Measurements from ENCODE around the gene TARDBP. TPM values are rescaled to one million over a fixed set of nuclear protein-coding genes. Genes with fewer than 3 reads are reported as not detected.

The TARDBP gene
- total and polyA plus RNA-seq, 2 donors from 2014 or later, result 103 to 140 TPM

DNA sequence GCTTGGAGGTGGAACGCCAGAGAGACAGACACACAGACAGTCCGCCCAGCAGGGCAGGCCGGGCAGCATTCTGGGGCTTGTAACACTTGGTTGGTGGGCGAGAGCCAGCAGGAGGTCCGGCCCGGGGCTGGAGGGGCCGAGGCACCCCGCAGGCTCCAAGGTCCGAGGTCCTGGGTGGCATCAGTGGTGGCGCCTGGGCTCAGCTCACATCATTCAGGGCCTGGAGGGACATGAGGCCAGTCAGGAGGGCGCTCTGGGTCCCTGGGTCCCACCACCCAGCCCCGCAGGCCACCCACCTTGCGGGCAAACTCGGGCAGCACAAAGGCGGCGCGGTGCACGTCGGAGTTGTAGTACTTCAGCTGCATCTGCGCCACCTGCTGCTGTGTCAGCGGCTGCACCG is 42.2 kb downstream of the TARDBP start:
- Histone ChIP-seq H3K36me3 (ENCODE audit: control insufficient read depth in 2 of 3, insufficient read depth in 3 of 3, low read length in 3 of 3) (peaks cover 0 to 4% (median 0%) of the 10 kb centered on the region in 3 donors), H3K4me1 (ENCODE audit: control insufficient read depth in 2 of 3, insufficient read depth in 2 of 3, low read depth in 1 of 3, low read length in 3 of 3) (peaks cover 0 to 7% (median 0%) of the 10 kb centered on the region in 3 donors), H3K9ac (ENCODE audit: low read length in 3 of 3) (no peak overlapping the region), H3K27ac (ENCODE audit: low read depth in 2 of 2, low read length in 2 of 2) (no peak overlapping the region), H3K4me3 (ENCODE audit: low read length in 3 of 3) (no peak overlapping the region), H3K9me3 (ENCODE audit: control insufficient read depth in 2 of 3, insufficient read depth in 1 of 3, low read length in 3 of 3) (no peaks in the 10 kb centered on the region), H3K27me3 (ENCODE audit: control insufficient read depth, insufficient read depth, low read length) (no peaks in the 10 kb centered on the region)
- TF ChIP-seq, protein P1, sequence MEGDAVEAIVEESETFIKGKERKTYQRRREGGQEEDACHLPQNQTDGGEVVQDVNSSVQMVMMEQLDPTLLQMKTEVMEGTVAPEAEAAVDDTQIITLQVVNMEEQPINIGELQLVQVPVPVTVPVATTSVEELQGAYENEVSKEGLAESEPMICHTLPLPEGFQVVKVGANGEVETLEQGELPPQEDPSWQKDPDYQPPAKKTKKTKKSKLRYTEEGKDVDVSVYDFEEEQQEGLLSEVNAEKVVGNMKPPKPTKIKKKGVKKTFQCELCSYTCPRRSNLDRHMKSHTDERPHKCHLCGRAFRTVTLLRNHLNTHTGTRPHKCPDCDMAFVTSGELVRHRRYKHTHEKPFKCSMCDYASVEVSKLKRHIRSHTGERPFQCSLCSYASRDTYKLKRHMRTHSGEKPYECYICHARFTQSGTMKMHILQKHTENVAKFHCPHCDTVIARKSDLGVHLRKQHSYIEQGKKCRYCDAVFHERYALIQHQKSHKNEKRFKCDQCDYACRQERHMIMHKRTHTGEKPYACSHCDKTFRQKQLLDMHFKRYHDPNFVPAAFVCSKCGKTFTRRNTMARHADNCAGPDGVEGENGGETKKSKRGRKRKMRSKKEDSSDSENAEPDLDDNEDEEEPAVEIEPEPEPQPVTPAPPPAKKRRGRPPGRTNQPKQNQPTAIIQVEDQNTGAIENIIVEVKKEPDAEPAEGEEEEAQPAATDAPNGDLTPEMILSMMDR (IDR thresholded peaks at IDR 0.05; ENCODE audit: borderline replicate concordance, extremely low read depth, insufficient read depth), result no peak
- intact Hi-C loops (cut with DNase I), result no loop called here
- FAIRE-seq, result no peak
- DNase-seq, result no peak

DNA sequence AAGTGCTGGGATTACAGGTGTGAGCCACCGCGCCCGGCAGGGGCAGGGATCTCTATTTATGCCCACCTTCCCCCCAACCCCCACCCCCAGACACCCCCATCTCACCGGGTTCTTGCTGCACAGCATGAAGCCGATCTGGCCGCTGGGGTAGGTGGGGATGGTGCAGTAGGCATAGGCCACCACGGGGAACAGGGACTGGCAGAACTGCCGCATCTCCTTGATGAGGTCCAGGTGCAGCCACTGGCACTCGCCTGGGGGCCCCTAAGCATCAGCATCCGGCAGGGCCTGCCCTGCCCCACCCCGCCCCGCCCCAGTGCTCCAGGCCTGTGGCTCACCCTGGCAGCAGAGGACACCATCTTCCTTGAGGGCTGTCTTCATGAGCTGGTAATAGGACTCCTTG is 43.2 kb downstream of the TARDBP start:
- DNase-seq (no peak), FAIRE-seq (no peak)
- peaks cover 0 to 4% (median 0%) of the 10 kb centered on the region in 3 donors for H3K36me3 ChIP-seq (ENCODE audit: control insufficient read depth in 2 of 3, insufficient read depth in 3 of 3, low read length in 3 of 3)
- H3K27me3 ChIP-seq (ENCODE audit: control insufficient read depth, insufficient read depth, low read length), result no peaks in the 10 kb centered on the region
- peaks cover 0 to 7% (median 2%) of the 10 kb centered on the region in 3 donors for H3K4me1 ChIP-seq (ENCODE audit: control insufficient read depth in 2 of 3, insufficient read depth in 2 of 3, low read depth in 1 of 3, low read length in 3 of 3)
- TF ChIP-seq, protein P1 (IDR thresholded peaks at IDR 0.05; ENCODE audit: borderline replicate concordance, extremely low read depth, insufficient read depth), result no peak
- intact Hi-C loops (cut with DNase I), result no loop called here
- H3K9ac ChIP-seq (ENCODE audit: low read length in 3 of 3), result no peak overlapping the region
- no peaks in the 10 kb centered on the region for H3K9me3 ChIP-seq (ENCODE audit: control insufficient read depth in 2 of 3, insufficient read depth in 1 of 3, low read length in 3 of 3)
- H3K27ac ChIP-seq (ENCODE audit: low read depth in 2 of 2, low read length in 2 of 2), result no peak overlapping the region
- H3K4me3 ChIP-seq (ENCODE audit: low read length in 3 of 3), result no peak overlapping the region

DNA sequence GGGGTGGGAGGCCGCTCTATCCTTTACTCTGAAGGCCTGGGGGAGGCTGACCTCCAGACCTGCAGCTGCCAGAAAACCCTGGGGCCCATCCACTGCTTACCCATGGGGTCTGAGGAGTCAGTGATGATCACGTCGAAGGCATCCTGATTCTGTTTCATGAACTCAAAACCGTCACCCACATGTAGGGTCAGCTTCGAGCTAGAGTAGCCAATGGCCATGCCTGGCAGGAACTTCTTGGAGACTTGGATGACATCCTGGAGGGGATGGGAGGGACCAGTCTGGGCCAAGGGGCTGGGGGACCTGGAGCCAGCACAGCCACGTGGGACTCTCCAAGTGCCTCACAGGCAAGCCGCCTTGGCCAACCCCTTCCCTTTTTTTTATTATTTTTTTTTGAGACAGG is 44.0 kb downstream of the TARDBP start:
- intact Hi-C loops (cut with DNase I), result no loop called here

More for the DNA sequence above, 44.0 kb downstream of the TARDBP start:
- DNase-seq, result peak in 1 of 5 donors; percentile 32
- TF ChIP-seq, protein P1 (IDR thresholded peaks at IDR 0.05; ENCODE audit: borderline replicate concordance, extremely low read depth, insufficient read depth), result no peak
- no peak overlapping the region for H3K4me3 ChIP-seq (ENCODE audit: low read length in 3 of 3)
- H3K9me3 ChIP-seq (ENCODE audit: control insufficient read depth in 2 of 3, insufficient read depth in 1 of 3, low read length in 3 of 3), result no peaks in the 10 kb centered on the region
- H3K27me3 ChIP-seq (ENCODE audit: control insufficient read depth, insufficient read depth, low read length), result no peaks in the 10 kb centered on the region
- no peak overlapping the region for H3K27ac ChIP-seq (ENCODE audit: low read depth in 2 of 2, low read length in 2 of 2)
- peaks cover 0 to 11% (median 4%) of the 10 kb centered on the region in 3 donors for H3K4me1 ChIP-seq (ENCODE audit: control insufficient read depth in 2 of 3, insufficient read depth in 2 of 3, low read depth in 1 of 3, low read length in 3 of 3)
- H3K36me3 ChIP-seq (ENCODE audit: control insufficient read depth in 2 of 3, insufficient read depth in 3 of 3, low read length in 3 of 3), result peaks cover 0 to 4% (median 0%) of the 10 kb centered on the region in 3 donors
- no peak overlapping the region for H3K9ac ChIP-seq (ENCODE audit: low read length in 3 of 3)
- no peak for FAIRE-seq

All from kidney (tissue), 14 donors.